GM18505 (cell line): Measurements from ENCODE around the gene MISFA.
"Not testable (repeated sequence)": the region's sequence is repeated elsewhere in the genome, so short reads cannot be mapped to it uniquely, and the experiment has no call there.

Experiments
- ATAC-seq: cut with Tn5 transposase; IDR thresholded peaks from one replicate; pipeline ENCODE4 v1.9.1; 2021; ENCODE audit not compliant: unreplicated experiment
- POLR2A ChIP-seq: IDR thresholded peaks from 4 replicates; pipeline ENCODE4 v1.6.1; 2011; ENCODE audit warnings: borderline replicate concordance; ENCODE audit not compliant: insufficient read depth, insufficient read length; ENCODE audit errors: extremely low read depth

The MISFA gene

GRCh38 chr11:18633256-18634139 is 33.9 kb downstream of the MISFA start:
- peak; percentile 26 for TF ChIP-seq POLR2A

GRCh38 chr11:18634140-18635032 is 34.8 kb downstream of the MISFA start, which contains the start of gene SPTY2D1:
TSS of gene SPTY2D1 (minus strand) at chr11:18634342. CDS start at chr11:18634257, 85 bp downstream.
- peak; percentile 94 for ATAC-seq
- TF ChIP-seq POLR2A: peak; percentile 97

More at GRCh38 chr11:18633256-18634139, 33.9 kb downstream of the MISFA start:
- peak; percentile 41 for ATAC-seq

GRCh38 chr11:18641677-18642076 is 42.1 kb downstream of the MISFA start:
- TF ChIP-seq POLR2A: no peak
- ATAC-seq: no peak

- not testable (repeated sequence) for ATAC-seq
Observed at GRCh38 chr11:18643034-18643433, 43.4 kb downstream of the MISFA start.

- no peak for TF ChIP-seq POLR2A
- ATAC-seq: no peak
Observed at GRCh38 chr11:18650353-18650752, 50.8 kb downstream of the MISFA start.

- no peak for ATAC-seq
- TF ChIP-seq POLR2A: no peak
Observed at GRCh38 chr11:18650859-18651557, 51.4 kb downstream of the MISFA start.
